Fibroblast of peridontal ligament (primary cell): ENCODE measurements around the gene MNAT1.
"Not testable (repeated sequence)": the region's sequence is repeated elsewhere in the genome, so short reads cannot be mapped to it uniquely, and the experiment has no call there.

ENCODE experiments used
- DNase-seq: peaks from one replicate; pipeline ENCODE4 v3.0.0-alpha.2; 2010; ENCODE audit errors: extremely low read depth

The MNAT1 gene

DNA sequence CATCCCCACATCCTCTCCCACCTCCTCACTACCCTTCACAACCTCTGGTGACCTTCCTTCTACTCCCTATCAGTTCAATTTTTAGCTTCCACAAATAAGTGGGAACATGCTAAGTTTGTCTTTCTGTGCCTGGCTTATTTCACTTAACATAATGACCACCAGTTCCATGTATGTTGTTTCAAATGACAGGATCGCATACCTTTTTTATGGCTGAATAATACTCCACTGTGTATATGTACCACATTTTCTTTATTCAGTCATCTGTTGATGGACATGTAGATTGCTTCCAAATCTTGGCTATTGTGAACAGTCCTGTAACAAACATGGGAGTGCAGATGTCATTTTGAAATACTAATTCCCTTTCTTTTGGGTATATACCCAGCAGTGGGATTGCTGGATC is 147.7 kb downstream of the MNAT1 start:
- no peak for DNase-seq

DNA sequence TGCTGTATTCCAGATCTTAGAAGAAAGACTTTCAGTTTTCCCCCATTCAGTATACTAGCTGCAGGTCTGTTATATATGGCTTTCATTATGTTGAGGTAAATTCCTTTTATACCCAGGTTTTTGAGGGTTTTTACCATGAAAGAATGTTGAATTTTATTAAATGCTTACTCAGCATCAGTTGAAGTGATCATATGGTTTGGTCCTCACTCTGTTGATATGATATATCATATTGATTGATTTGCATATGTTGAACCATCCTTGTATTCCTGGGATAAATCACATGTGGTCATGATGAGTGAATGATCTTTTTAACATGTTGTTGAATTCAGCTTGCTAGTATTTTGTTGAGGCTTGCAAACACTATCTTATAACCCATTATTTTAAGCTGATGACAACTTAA is 149.6 kb downstream of the MNAT1 start:
- DNase-seq, result no peak

DNA sequence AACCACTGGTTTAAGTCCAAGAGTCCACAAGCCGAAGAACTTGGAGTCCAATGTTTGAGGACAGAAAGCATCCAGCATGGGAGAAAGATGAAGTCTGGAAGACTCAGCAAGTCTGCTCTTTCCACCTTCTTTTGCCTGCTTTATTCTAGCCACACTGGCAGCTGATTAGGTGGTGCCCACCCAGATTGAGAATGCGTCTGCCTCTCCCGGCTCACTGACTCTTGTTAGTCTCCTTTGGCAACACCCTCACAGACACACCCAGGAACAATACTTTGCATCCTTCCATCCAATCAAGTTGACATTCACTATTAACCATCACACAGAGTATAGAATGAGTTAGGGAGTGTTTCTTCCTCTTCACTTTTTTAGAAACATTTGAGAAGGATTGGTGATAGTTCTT is 156.1 kb downstream of the MNAT1 start:
- DNase-seq, result not testable (repeated sequence)

DNA sequence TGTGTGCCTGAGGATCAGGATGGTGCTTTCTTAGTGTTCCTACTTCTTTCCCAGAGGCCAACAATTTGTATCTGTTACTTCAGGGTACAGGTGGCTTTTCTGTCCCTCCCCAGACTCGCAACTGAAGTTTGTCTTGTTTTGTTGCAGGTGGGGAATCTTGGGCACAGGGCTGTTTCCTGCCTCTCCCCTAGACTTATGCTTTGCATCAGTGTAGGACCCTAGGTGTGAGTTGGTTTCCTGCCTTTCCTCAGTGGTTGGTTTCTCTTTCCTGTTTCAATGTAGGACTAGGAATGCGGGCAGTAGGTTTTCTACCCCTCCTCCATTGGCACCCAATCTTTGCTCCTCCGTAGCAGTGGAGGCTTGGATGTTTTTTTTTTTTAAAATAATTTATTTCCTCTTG is 159.3 kb downstream of the MNAT1 start:
- DNase-seq, result no peak

DNA sequence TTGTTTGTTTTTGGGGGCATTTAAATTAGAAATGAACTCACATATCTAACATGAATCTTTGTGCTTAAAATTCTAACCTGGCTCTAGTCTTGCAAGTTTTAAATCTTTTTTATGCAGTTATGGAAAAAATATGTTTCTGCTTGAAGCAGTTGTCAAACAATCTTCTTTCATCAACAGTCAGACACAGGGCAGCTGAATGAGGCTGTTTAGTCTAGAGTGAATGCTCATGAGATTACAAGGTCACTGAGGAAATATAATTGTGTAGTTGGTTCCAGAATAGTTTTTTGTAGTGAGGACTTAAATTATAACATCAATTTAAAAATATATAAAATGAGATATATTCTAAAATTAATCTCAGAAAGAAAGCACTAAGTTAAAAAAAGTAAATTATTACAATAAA is 169.8 kb downstream of the MNAT1 start:
- peak; percentile 11 for DNase-seq

DNA sequence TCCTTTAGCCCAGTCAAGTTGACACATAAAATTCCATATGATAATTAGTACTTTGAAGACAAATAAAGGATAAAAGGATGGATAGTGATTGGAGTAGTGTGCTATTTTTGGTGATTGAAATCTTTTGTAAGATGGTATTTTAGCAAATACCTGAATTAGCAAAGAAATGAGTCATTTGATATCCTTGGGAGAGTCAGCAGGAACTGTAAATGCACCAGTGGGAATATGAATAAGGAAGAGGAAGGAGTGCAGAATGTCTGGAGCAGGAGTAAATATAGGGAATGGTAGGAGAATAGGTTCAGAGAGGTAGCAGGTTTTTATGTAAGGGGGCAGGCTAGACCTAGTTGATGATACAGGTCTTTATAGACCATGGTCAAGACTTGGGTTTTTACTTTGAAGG is 171.4 kb downstream of the MNAT1 start:
- DNase-seq, result peak; percentile 16

DNA sequence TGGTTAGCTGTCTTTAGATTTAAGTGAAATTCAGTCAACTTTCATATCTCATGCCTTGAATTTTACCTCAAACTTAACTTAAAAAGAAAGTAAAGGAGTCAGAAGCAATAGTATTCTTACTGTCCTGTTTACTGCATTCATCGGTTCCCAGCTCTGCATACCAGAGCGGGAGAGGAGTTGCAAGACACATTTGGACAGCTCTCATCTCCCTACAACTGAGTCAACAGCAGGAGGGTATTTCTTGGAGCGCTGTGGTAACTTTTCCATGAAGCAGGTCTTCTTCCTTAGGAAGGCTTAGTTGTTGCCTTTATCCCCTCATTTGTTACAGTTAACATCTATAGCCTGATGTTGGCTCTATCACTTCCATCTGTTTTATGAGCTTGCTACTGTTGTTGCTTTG is 181.2 kb downstream of the MNAT1 start:
- no peak for DNase-seq

DNA sequence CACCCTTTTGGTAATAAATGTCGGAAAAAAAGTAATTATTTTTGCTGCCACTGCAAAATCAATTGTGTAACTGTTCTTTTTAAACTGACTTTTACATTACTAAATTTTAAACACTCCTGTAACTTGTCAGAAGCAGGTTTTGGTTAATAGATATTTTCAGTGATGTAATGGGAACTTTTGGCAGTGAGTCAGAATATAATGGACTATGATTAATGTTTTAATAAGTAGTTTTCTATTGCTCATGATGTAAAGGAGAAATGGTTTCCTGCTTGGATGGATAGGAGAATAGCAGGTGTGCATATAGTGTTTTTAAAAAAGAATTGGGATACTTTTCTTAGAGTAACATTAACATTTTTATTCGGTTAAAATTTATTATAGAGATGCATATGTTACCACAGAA is 187.5 kb downstream of the MNAT1 start:
- DNase-seq, result no peak

DNA sequence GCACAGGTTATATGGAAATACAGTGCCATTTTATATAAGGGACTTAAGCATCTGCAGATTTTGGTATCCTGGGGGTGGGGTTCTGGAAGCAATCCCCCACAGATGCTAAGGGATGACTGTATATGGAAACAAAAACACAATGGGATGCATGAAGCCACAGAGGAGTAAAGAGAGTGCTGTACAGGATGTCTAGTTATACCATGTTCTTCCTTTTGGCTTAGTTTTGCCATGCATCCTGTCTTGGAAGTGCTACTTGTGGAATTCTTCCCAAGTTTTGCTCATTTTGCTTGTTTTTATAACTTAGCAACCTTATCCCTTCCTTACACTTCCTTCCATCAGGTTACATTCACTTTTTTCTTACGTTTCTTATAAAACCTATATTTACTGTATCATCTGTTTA is 190.7 kb downstream of the MNAT1 start:
- no peak for DNase-seq

DNA sequence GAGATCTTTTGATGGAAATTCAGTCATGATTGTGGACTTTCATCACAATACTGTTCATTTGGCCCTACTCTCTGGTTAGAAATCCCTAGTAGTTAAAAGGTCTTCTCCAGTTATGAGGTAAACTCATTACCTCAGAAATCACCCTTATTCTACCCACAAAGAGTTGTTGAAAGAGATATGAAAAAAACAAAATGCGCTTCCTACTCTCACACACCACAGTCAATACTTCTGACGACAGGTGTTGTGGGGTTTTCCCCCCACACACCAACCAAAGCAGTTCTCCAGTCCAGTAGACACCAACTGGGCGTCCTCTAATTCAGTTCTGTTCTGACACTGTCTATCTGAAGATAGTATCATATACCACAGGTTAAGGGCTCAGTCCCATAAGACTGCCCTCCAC is 191.4 kb downstream of the MNAT1 start:
- no peak for DNase-seq

DNA sequence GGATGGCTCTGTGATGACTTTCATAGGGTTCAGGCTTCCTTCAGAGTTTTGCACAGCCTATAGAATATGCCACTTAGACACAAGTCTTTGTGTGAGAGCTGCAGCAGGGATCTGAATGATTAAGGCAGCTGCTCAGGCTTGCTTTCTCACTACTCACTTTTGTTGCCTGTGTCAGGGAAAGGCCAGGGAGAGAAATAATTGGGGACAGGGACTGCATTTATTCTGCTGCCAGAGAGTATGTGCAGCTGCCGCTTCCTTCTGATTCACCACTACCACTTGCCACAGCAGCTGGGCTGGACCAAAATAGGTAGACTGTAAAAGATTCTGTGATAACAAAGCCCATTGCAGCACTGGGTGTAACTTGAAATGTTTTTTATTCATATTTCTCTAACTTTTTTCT is 196.7 kb downstream of the MNAT1 start:
- no peak for DNase-seq

DNA sequence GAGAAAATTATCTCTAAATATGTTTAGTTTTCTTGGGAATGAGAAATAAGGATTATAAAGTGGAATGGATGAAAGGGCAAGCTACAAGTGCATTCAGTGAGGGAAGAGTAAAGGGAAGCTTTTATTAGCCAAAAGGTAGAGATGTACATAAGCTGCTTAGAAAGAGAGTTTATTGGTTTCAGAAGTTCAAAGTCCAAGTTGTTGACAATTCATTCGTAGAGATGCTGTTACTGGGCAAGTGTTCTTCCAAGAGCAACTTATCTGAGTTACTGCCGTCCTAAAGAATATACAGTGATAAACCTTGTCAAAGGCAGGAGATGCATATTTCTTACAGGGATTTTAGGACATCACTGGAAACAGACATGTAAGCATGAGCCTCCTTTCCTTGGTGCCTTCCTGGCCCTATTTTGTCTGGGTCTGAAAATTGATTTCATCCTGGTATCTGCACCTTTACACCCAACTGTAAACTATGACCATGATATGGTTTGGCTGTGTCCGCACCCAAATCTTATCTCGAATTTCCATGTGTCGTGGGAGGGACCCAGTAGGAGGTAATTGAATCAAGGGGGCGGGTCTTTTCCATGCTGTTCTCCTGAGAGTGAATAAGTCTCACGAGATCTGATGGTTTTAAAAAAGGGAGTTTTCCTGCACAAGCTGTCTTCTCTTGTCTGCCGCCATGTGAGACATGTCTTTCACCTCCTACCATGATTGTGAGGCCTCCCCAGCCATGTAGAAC is 199.5 kb downstream of the MNAT1 start:
- DNase-seq, result no peak

DNA sequence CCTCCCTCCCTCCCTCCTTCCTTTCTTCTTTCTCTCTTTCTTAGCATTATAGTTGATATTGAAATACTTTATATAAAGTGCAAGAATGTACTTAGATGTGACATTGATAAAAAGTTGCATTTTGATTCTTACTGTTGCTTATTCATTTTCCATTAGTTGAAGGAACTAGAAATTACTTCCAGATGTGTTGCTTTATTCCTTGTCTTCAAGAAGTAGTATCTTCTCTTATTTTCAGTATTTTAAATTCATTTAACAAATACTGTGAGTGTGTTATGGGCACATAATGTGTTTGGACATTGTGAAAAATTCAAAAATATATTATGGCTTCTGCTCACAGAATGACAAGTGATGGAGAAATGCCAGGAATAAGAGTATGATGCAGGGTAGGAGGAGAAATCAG is 200.8 kb downstream of the MNAT1 start:
- peak; percentile 45 for DNase-seq

DNA sequence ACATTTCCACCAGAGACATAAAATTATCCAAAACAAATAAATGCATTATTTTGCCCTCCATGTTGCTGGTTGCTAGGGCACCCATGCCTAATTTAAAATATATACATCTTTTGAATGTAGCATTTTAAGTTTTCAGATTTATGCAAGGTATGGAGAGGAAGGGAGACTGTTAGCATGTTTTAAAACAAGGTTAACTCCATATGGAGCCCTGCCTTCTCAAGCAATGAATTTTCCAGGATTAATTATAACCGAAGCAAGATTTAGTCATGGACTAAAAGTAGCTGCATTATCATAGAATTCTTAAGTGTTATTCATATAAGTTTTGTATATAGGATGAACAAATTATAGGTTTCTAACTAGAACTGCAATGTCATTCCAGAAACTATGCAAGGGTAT is 209.1 kb downstream of the MNAT1 start:
- DNase-seq, result no peak

DNA sequence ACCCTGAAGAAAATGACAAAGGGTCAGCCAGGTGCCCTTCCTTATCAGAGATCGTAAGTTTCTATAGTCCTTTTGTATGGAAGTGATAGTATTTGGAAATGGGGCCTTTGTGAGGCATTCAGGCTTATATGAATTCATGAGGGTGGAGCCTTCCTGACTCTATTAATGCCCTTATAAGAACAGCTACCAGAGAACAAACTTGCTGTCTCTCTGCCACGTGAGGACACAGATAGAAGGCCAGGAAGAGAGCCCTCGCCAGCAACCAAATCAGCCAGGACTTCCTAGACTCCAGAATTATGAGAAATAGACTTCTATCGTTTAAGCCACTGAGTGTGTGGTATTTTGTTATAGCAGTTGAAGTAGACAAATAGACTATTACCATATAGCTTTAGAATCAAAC is 209.6 kb downstream of the MNAT1 start:
- DNase-seq, result no peak

DNA sequence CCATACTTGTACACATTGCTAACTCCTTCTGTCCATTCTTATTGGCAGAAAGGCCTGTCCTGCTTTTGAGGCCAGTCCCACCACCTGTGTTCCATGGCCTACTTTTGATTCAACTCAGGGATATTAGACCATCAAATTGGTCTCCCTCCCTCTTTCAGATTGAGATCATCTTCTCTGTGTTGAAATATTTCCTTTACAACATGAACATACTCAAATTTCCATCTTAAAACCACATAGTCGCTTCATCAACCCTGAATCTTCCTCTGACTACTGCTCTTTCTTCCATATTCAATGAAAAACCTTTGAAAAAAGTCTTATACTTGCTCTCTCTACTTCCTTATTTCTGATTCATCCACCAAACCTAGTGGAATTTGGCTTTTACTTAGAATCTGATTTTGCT is 211.4 kb downstream of the MNAT1 start:
- peak; percentile 72 for DNase-seq

DNA sequence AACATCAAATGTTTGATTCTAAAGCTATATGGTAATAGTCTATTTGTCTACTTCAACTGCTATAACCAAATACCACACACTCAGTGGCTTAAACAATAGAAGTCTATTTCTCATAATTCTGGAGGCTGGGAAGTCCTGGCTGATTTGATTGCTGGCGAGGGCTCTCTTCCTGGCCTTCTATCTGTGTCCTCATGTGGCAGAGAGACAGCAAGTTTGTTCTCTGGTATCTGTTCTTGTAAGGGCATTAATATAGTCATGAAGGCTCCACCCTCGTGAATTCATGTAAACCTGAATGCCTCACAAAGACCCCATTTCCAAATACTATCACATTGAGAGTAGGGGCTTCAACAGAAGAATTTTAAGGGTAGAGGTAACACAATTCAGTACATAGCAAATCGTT is 212.2 kb downstream of the MNAT1 start:
- DNase-seq, result no peak

DNA sequence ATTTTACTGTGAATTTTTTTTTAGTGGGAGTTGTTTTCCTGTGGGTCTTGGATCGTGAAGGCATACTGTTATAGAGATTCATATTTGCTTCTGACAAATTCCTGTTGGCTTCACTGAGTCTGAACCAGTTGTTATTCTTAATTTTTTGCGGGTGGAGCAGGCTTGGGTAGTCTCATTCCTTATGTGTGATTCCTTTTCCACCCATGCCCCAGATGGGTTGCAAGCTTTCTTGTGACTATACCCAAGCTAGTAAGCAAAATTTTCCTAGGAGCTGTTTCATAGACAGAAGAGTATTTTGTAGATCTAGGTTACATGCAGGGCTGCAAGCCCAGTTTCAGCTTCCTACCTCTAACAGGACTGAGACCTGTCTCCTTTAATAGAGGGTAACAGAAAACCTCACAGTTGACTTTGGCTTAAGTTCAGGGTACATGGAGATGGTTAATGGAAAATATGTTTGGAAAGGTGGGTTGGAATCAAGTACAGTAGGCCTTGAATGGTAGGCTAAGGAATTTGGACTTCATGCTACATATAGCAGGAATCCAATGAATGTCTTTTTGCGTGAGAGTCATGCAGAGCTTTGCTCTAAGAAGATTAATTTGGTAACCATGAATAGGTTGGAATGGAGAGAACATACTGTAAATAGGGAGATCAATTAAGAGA is 217.3 kb downstream of the MNAT1 start:
- DNase-seq, result peak; percentile 79

DNA sequence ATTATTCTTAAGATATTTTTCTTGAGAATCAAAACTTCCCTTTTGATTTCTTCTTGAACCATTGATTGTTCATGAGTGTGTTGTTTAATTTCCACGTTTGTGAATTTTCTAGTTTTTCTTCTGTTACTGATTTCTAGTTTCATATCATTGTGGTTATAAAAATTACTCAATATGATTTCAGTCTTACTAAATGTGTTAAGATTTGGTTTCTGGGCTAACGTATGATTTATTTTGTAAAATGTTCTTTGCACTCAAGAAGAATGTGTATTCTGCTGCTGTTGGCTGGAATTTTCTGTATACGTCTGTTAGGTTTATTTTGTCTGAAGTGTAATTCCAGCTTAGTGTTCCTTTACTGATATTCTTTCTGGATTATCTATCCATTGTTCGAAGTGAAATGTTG is 221.6 kb downstream of the MNAT1 start:
- DNase-seq, result no peak

DNA sequence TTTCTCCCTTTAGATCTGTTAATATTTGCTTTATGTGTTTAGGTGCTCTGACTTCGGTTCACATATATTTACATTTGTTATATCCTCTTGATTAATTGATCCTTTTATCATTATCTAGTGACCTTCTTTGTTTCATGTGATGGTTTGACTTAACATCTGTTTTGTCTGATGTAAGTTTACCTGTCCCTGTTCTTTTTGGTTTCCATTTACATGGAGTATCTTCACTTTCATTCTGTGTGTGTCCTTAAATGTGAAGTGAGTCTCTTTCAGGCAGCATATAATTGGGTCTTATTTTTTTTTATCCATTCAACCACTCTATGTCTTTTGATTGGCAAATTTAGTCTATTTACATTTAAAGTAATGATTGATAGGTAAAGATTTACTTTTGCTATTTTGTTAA is 222.1 kb downstream of the MNAT1 start:
- DNase-seq, result no peak

DNA sequence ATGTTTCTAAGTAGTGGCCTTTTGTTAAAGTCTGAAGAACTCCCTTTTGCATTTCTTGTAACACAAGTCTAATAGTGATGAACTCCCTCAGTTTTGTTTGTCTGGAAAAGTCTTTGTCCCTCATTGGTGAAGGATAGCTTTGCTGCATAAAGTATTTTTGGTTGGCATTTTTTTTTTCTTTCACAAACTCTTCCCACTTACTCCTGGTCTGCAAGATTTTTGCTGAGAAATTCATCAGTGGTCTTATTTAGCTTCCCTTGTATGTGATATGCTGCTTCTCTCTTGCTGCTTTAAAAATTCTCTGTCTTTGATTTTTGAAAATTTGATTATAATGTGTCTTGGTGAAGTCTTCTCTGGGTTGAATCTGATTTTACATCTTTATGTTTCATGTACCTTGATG is 223.6 kb downstream of the MNAT1 start:
- no peak for DNase-seq

DNA sequence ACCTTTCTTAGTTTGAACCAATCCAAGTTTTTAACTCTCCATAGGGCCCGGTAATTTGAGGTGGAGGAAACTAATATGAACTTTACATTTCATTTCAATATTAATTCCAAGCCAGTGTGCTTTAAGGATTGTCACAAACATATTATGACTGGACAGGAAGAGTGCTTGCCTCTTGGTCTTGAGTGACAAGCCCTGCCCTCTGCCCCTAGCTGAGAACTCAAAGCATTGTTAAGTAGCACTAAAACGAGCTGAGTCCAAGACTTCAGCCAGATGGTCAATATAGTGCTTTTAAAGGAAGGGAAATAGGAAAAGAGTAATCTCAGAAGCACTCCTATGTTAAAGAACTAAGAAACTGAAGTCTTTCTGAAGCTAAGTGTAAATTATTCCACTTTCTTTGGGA is 229.2 kb downstream of the MNAT1 start:
- DNase-seq, result no peak

DNA sequence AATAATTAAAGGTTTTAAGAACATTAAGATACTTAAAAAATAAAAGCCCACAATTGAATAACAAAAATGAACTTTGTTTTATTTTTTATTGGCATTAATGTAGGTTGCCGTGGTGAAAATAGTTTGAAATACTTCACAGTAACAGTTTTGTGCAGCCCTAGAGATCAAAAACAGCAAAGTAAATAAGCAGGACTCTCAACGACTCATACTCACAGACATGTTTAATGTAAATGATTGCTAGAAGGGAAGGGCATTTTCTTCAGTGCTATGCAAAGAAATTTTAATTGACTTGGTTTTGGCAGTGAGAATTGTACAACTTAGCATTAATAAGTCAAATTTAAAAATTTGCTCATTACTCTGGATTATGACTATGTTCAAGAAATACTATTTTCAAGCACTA is 230.3 kb downstream of the MNAT1 start:
- DNase-seq, result peak; percentile 63

DNA sequence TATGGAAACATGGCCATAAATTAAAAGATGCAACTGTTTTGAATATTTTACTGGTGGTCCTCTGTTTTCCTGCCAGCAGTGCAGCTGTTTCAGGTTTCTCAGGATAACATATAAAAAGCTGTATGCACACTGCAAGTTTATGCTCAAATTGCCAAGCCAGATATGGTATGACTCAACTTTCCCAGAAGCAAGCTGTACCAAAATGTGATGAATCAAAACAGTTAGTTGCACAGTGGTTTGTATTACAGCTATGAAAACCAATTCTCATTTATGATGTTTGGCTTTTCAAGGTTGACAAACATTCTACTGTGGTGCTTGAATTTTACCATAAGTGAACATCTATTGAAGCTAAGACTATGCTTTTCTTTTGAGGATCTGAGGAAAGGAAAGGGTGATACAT is 230.8 kb downstream of the MNAT1 start:
- DNase-seq, result peak; percentile 93
